NCI-H526 (cell line): ENCODE results near the gene HCST.
A peak's percentile ranks its signal among the peaks of the same experiment; 100 is the strongest.
"Not testable (repeated sequence)": the region's sequence is repeated elsewhere in the genome, so short reads cannot be mapped to it uniquely, and the experiment has no call there.

Experiments used
- DNase-seq, 2 experiments: peaks; one replicate each; lab custom pipeline; 2025; lab: John Stamatoyannopoulos, UW

The HCST gene, protein sequence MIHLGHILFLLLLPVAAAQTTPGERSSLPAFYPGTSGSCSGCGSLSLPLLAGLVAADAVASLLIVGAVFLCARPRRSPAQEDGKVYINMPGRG

DNA sequence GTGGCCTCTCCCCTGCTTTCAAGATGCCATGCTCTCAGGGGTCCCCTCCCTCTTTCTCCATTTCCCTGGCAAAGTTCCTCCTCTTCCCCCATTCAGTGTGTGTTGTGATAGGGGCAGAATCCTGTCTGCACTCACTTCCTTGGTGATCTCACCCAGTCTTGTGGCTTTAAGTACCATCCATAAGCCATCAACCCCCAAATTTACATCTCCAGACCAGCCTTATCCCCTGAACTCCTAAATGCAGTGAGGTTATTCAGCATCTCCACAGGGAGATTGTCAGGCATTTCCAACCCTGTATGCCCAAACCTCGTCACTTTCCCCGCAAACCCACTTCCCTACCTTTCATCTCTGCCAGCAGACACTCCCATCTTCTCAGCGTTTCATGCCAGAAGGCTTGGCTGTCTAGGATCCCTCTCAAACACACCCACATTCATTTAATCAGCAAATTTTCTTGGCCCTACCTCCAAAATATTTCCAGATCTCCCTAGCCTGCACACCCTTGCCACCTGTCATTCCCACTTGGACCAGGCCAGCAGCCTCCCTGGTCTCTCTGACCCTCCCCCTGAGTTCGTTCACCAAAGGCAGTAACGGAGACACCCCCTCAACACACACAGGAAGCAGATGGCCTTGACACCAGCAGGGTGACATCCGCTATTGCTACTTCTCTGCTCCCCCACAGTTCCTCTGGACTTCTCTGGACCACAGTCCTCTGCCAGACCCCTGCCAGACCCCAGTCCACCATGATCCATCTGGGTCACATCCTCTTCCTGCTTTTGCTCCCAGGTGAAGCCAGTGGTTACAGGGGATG lies at the start of gene HCST:
Gene HCST (plus strand): TSS at position 676 of the 808 bp plus-strand sequence. CDS start 65 bp downstream, at position 741.
- no peak for DNase-seq

DNA sequence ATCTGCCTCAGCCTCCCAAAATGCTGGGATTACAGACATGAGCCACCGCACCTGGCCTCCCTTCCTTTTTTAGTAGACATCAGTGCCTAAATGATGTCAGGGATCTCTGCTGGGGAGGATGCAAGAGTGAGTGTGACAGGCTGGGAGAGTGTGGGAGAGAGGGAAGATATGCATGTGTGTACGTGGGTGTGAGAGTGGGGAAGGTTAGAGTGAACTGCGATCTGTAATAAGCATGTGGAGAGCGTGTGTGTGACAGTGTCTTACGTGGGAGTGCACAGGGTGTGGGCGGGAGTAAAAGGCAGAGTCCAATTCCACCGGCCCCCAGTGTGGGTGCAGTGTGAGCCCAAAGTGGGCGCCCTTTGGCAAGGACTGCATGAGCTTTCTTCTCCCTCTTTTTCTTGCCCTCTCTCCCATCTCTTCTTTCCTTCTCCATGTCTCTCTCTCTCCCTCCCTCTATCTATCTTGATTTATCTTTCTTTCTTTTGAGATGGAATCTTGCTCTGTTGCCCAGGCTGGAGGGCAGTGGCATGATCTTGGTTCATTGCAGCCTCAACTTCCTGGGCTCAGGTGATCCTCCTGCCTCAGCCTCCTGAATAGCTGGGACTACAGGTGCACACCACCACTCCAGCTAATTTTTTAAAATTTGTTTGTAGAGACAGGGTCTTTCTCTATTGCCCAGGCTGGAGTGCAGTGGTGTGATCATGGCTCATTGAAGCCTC lies 49.1 kb upstream of the HCST start:
- DNase-seq: no peak

DNA sequence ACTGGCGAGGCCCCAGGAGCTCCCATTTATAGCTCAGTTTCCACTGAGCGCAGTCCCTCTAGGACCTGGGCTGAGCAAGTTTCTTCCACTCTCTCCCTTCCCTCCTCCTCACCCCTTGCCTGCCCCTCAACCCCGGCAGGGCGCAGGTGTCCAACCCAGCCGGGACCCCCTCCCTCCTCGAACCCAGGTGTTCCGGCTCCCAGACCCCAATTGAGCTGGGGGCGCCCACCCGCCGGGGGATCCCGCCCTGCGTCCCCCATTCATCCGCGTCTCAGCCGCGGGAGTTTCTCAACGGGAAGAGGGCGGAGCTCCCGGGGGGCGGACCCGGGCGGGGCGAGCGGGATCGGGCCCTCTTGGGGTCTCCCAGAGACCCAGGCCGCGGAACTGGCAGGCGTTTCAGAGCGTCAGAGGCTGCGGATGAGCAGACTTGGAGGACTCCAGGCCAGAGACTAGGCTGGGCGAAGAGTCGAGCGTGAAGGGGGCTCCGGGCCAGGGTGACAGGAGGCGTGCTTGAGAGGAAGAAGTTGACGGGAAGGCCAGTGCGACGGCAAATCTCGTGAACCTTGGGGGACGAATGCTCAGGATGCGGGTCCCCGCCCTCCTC lies 45.7 kb upstream of the HCST start, which contains the start of gene KIRREL2:
Gene KIRREL2 (plus strand): TSS at position 366 of the 604 bp plus-strand sequence. CDS start 209 bp downstream, at position 575.
- DNase-seq: peak; percentile 30 to 71

DNA sequence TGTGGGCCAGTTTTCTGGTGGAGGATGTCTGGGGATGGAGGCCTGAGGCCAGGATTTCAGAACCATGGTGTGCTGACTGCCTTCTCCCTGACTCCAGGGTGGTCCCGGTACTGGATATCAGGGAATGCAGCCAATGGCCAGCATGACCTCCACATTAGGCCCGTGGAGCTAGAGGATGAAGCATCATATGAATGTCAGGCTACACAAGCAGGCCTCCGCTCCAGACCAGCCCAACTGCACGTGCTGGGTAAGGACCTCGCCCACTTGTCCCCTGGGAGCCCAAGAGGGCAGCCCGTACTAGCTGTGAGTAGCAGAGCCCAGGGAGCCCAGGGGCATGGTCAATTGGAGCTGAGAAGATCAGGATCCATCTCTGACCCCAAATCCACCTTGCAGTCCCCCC lies 44.0 kb upstream of the HCST start:
- DNase-seq: no peak

DNA sequence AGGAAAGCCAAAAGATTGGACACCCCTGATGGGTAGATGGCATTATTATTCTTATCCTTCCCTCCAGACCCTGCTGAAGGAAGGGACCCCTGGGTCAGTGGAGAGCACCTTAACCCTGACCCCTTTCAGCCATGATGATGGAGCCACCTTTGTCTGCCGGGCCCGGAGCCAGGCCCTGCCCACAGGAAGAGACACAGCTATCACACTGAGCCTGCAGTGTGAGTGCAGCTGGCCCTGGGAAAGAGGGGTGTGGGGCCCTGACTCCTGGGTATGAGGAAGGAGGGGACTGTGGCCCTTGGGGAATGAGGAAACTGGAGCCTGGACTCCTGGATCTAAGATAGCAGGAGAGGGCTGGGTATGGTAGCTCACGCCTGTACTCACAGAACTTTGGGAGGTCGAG lies 42.9 kb upstream of the HCST start:
- DNase-seq: no peak

DNA sequence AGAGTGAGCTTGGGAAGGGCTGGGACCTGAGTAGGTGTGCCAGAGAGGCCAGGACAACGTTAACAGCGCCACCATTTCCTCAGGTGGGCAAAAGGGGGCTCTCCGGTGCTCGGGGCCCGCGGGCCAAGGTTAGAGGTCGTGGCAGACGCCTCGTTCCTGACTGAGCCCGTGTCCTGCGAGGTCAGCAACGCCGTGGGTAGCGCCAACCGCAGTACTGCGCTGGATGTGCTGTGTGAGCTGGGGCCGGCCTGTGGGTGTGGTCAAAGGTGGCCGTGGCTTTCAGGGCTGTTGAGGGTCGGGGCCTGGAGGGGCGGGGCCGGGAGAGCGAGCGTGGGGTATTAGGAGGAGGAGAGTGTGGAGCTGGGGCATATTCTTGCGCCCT lies 41.9 kb upstream of the HCST start:
- no peak for DNase-seq

DNA sequence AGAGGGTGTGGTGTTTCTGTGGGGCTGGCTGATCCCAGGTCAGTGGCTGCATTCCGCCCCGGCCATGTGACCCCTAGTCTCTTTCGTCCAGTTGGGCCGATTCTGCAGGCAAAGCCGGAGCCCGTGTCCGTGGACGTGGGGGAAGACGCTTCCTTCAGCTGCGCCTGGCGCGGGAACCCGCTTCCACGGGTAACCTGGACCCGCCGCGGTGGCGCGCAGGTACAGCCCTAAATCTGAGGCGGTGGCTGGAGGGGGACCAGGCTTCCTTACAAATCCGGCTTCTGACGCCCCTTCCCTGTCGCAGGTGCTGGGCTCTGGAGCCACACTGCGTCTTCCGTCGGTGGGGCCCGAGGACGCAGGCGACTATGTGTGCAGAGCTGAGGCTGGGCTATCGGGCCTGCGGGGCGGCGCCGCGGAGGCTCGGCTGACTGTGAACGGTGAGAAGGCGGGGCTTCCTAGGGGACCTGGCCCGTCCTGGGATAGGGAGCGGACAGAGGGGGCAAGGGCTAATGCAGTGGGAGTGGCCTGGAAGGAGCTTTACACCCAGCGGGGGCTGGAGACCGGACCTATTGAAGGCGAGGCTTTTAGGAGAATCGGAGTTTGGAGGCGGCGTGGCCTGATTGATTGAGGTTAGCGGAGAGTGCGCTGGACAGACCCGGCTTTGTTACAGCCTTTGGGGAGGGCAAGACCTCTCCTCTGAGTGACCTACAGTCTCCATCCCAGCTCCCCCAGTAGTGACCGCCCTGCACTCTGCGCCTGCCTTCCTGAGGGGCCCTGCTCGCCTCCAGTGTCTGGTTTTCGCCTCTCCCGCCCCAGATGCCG lies 41.3 kb upstream of the HCST start:
- DNase-seq: peak in 1 of 2 experiments; percentile 46

DNA sequence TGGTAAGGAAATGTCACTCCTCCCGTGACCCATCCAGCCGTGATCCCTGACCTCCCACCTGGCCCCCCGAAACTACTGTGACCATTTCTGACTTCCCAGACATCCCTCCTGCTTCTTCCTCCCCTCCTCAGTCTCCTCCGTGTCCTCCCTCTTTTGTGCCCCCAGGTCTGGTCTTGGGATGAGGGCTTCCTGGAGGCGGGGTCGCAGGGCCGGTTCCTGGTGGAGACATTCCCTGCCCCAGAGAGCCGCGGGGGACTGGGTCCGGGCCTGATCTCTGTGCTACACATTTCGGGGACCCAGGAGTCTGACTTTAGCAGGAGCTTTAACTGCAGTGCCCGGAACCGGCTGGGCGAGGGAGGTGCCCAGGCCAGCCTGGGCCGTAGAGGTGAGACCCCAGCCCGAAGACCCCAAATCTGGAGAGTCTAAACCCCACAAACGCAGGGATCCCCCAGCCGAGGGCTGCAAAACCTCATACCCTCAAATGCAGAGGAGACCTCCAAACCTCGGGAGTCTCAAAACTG lies 40.6 kb upstream of the HCST start:
- DNase-seq: no peak

DNA sequence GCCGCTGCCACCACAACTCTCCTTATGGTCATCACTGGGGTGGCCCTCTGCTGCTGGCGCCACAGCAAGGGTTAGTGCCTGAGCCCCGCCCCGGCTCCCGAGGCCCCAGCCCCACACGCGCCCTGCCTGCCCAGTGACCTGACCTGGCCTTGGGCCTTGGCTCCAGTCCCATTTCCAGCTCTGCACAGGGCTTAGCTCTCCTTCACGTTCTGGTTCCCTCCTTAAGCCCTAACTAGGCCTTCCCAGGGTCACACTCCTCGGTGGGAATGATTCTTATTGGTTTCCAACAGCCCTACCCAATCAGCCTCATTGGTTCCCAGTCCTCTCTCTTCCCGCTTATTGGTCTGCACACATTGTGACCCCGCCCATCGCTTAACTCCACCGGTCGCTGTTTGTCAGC lies 39.8 kb upstream of the HCST start:
- no peak for DNase-seq

DNA sequence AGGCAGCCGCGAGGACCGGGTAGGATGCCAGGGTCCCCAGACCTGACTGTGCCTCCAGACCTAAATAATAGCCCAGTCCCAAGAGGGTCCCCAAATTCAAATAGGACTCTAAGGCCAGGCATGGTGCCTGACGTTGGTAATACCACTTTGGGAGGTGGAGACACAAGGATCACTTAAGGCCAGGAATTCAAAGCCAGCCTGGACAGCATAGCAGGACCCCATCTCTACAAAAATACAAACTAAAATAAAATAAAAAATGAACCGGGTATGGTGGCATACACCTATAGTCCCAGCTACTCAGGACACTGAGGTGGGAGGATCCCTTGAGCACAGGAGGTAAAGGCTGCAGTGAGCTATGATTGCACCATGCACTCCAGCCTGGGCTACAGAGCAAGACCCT lies 39.3 kb upstream of the HCST start:
- no peak for DNase-seq

DNA sequence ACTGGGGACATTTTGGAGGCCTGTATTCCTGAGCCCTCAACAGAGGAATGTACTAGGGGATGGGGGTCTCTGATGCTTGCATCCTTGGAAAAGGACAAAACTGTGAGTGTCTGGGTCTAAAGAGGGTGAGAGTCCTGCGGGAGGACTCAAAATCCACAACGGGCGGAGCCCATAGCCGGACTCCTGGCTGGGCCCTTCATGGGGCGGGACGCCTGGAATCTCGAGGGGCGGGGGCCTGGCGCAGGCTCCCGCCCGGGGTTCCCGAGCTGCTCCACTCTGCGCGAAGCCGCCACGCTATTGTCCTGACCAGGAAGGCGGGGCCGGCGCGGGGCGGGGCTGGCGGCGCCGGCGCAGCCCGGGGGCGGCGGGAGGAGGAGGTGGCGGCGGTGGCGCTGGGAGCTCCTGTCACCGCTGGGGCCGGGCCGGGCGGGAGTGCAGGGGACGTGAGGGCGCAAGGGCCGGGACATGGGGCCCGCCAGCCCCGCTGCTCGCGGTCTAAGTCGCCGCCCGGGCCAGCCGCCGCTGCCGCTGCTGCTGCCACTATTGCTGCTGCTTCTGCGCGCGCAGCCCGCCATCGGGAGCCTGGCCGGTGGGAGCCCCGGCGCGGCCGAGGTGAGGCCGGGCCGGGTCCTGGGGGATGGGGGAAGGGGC lies 34.0 kb upstream of the HCST start, which contains the start of gene APLP1:
Gene APLP1 (plus strand): TSS at position 403 of the 651 bp plus-strand sequence. CDS start 63 bp downstream, at position 466.
- DNase-seq: peak; percentile 57 to 92

DNA sequence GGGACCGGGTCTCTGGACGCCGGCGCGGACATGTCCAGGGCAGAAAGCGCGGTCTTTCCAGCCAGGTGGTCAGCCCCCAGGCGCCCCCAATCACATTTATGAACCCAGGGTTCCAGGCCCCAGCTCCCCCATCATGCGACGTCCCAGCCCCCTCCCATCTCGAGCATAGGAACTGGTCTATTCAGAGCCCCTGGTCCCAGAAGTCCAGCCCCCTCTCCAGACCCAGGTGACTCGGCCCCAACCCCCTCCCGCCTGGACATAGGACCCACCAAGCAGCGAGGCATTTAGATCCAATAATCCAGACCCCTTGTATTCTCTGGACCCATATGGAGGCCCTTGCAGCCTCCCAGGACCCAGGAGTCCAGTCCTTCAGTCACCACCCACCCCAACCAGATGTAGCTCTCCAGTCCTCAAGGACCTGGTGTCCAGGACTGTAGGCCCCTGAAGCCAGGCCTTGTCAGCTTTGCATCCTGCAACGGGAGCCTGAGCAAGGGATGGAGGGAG lies 33.5 kb upstream of the HCST start:
- no peak for DNase-seq

DNA sequence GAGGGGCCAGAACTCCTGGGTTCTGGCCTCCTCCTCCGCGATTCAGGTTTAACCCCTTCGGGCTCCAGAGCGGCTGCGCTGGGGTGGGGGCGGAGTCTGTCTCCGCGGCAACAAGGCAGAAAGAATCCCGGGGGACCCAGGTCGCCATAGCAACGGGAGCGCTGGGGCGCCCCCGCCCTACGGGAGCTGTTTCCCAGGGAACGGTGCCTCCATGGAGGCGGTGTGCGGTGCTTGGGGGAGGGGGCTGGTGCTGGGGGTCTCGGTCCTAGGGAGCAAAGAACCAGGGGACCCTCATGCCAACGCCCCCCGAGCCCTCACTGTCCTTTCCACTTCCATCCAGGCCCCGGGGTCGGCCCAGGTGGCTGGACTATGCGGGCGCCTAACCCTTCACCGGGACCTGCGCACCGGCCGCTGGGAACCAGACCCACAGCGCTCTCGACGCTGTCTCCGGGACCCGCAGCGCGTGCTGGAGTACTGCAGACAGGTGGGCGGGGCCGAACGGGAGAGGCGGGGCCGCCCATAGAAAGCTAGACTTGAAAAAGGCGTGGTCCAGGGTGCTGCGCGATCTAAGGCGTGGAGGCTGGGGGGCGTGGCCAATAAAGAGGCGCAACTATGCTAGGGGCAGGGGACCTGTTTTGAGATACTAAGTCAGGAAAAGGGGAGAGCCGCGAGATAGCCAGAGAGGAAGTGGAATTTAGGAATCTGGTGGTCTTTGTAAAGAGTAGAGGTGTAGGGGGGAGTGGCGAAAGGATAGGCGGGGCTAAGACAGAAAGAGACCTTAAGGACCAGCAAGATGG lies 32.8 kb upstream of the HCST start:
- peak; percentile 96 to 99 for DNase-seq

DNA sequence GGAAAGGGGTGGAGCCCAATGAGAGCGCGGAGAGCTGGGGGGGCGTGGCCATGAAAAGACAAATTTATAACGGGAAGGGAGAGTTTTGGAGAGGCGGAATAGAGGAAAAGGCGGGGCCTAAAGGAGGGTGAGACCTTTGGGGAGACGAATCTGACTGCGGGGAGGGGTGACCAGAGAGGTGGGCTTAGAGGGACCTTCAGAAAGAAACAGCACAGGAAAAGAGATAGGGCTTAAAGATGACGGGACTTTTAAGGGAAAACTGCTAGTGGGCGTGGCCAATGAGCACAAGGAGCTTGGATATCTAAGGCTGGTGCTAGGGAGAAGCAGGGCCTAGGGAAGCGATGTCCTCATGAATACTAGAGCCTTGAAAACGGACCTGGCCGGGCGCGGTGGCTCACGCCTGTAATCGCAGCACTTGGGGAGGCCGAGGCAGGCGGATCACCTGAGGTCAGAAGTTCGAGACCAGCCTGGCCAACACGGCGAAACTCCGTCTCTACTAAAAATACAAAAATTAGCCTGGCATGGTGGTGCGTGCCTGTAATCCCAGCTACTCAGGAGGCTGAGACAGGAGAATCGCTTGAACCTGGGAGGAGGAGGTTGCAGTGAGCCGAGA lies 32.1 kb upstream of the HCST start:
- DNase-seq: not testable (repeated sequence)

DNA sequence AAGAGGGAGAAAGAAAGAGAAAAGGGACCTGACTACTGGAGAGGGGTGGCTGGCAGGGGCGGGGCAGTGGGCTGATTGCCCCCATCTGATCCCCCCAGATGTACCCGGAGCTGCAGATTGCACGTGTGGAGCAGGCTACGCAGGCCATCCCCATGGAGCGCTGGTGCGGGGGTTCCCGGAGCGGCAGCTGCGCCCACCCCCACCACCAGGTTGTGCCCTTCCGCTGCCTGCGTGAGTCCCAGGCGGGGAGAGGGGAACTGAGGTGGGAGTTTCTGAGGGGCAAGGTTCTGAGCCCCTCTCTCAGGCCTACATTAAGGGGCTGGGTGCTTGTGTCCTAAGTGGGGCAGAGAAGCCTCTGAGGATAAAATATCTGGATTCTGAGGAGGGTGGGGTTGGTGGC lies 31.5 kb upstream of the HCST start:
- no peak for DNase-seq

DNA sequence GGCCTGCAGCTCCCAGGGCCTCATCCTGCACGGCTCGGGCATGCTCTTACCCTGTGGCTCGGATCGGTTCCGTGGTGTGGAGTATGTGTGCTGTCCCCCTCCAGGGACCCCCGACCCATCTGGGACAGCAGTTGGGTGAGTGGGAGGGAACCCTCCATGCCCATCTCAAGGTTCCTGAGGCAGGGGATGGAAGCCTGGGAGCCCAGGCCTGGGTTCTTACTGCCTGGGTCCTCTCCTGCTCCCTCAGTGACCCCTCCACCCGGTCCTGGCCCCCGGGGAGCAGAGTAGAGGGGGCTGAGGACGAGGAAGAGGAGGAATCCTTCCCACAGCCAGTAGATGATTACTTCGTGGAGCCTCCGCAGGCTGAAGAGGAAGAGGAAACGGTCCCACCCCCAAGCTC lies 30.7 kb upstream of the HCST start:
- DNase-seq: no peak

DNA sequence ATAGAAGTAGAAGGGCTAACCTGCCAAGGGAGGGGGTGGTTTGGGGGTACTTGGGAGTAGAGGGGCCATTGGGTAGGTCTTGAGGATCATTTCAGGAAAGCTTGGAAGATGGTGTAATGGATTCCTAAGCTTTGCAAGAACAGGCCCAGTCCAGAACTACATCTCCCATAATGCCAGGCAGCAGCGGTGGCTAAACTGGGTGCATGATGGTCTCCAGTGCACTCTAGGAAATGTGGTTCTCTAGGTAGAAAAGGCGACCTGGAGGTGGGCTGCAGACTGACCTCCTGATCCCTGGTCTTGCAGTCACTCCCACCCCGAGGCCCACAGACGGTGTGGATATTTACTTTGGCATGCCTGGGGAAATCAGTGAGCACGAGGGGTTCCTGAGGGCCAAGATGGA lies 30.1 kb upstream of the HCST start:
- no peak for DNase-seq

DNA sequence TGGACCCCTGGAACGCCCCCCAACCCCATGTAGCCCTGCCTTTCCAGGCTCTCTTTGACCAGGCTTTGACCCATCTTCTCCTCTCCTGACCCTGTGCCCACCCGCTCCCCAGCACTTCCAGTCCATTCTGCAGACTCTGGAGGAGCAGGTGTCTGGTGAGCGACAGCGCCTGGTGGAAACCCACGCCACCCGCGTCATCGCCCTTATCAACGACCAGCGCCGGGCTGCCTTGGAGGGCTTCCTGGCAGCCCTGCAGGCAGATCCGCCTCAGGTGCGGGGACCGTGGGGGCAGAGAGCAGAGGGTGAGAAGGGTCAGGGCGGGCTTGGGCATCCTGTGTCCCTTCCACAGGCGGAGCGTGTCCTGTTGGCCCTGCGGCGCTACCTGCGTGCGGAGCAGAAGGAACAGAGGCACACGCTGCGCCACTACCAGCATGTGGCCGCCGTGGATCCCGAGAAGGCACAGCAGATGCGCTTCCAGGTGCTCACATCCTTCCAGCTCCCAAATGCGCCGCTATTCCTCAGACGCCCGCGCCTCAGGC lies 27.9 kb upstream of the HCST start:
- no peak for DNase-seq

DNA sequence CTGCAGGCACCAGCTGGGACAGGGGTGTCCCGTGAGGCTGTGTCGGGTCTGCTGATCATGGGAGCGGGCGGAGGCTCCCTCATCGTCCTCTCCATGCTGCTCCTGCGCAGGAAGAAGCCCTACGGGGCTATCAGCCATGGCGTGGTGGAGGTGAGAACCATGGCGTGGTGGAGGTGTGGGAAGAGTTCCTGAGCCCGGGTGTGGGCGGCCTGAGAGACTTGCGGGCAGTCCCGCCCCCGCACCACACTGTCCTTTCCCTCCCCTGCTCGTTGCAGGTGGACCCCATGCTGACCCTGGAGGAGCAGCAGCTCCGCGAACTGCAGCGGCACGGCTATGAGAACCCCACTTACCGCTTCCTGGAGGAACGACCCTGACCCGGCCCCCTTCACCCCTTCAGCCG lies 23.3 kb upstream of the HCST start:
- no peak for DNase-seq
